GM12892 (cell line): ENCODE data around the gene ATP7B.

ENCODE experiments used
- DNase-seq: peaks from one replicate; pipeline ENCODE4 v3.0.0; 2011; ENCODE audit not compliant: insufficient read length
- FAIRE-seq: peaks from 2 replicates; lab custom pipeline; 2011; peaks lifted over from hg19 to GRCh38; lab: Jason Lieb, UNC
- POLR2A ChIP-seq: IDR thresholded peaks from 2 replicates; pipeline ENCODE4 v1.6.1; 2011; ENCODE audit warnings: low read depth, low read length, control low read depth
- POLR2AphosphoS5 ChIP-seq: IDR thresholded peaks from 2 replicates; pipeline ENCODE4 v1.6.1; 2011; ENCODE audit warnings: low read depth, low read length, control low read depth
- TAF1 ChIP-seq: IDR thresholded peaks from 2 replicates; pipeline ENCODE4 v1.6.1; 2011; ENCODE audit warnings: low read depth, mild to moderate bottlenecking, control low read depth, low read length, borderline replicate concordance

The ATP7B gene

DNA sequence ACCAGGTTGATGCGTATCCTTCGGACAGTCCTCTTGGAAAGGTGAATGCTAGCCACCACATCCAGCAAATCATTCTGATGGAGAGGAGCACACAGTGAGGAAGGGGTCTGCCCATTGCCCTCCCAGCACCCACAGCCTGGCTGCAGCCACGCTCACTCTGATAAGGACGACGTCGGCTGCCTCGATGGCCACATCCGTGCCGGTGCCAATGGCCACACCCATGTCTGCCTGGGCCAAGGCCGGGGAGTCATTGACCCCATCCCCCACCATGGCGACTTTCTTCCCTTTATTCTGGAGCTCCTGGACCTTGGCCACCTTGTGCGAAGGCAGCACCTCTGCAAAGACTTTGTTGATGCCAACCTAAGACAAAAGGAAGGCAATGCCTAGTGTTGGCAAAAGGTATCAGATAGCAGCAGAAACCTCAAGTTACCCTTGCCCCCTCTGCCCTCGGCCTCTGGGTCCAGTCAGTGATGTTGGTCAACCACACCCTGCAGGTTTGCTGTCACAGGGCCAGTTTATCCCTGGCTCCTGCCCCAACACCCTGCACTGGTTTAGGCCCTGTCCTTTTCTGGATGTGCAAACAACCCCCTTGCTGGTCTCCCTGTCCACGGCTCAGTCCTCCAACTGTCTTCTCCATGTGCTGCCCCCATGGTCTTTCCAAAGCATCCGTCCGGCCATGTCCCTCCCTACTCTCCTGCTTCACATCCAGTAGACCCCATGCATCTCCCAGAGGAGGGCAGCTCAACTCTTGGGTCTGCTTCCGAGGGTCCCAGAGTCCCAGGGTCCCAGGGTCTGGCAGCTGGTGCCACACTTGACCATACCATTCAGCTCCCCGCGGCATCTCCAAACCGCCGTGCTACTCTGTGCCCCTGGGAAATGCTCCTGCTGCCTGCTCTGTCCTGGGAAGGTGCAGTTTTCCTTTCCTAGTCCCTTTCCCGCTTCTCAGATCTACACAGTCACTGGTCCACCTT, 73.6 kb downstream of the ATP7B start:
- FAIRE-seq = no peak

DNA sequence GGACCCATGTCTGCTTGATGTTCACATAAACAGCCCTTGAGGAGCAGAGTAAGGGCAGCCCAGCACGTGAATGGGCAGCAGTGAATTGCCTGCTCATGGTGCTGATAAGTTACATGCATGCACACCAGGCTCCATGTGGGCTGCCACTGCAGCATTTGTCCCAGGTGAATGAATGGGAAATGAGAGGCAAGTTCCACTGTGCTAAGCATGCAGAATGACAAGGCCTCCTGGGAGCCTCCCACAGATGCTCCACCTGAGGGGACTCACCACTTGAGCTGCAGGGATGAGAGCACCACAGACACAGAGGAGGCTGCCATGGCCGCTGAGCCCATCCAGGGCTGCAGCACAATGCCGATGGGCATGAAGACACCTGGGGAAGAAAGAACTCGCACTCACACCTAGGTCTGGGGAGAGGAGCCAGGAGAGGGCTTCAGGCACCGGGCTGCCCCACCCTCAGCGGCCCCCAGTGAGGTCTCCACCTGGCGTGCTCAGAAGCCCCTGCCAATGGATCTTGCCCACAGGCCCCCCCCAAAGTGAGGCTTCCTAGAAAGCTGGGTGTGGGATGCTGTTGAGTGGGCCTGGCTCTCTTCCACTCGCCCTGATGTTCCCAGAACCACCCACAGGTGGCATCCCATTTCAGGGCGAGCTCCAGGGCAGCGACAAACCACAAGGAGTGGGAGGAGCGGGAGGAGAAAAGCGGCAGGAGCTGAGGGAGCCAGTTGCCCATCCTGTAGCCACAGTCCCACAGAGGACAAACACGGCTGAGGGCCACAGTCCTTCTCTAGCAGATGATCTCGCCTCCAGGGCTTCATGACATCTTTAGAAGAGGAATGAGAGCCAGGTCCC, 75.7 kb downstream of the ATP7B start:
- DNase-seq = no peak
- FAIRE-seq = no peak
- TF ChIP-seq TAF1 (no peak), POLR2A (no peak), POLR2AphosphoS5 (no peak)

More for the DNA sequence above, 73.6 kb downstream of the ATP7B start:
- DNase-seq = no peak
- TF ChIP-seq POLR2A = no peak
- TF ChIP-seq TAF1 = no peak
- no peak for TF ChIP-seq POLR2AphosphoS5

DNA sequence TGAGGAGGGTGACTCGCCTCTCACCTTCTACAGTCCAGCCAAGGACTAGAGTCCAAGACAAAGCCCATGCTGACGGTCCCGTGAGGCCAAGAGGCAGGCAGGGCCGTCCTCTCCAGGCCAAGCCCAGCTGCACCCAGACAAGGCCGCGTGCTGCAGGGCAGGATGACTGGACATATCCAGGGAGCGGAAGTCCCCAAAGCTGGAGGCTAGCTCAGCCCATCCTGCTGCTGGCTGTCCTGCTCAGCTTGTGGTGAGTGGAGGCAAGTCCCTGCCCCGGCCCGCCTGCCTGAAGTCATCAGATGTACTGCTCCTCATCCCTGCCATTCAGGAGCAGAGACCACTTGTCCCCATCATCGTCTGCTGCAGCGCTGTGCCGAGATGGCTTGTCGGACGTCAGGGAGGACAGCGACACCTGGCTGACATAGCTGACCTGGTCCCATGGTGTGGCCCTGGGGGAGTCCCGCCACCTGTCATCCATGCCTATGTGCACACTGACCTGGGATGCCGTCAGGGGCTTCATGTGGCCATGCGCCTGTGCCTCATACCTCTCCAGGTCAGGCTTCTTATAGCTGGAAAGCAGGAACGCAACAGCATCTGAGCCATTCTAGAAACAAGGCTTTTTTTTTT, 76.7 kb downstream of the ATP7B start:
- FAIRE-seq = no peak
- no peak for TF ChIP-seq TAF1
- no peak for TF ChIP-seq POLR2AphosphoS5
- no peak for TF ChIP-seq POLR2A
- no peak for DNase-seq

- DNase-seq (no peak), FAIRE-seq (no peak)
- no peak for TF ChIP-seq POLR2AphosphoS5
- TF ChIP-seq POLR2A = no peak
- TF ChIP-seq TAF1 = no peak
Measured at GRCh38 chr13:51933466-51934058, 77.7 kb downstream of the ATP7B start.

DNA sequence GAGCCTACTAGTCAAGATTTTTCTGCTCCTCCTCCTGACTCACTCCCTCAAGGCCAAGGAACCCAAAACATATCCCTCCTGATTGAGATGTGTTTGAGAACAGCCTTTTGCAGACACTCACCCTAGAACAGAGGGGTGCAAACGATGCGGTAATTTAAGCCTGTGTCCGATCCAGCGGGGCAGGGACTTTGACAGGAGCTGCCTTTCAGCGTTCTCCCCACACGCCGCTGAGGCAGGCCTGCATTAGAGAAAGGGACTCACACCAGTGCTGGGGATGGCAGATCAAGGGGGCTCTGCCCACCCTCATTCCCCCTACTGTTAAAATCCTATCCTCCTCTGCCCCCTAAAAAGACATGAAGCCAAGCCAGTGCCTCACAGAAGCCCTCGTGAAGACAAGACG, 79.0 kb downstream of the ATP7B start:
- no peak for DNase-seq
- no peak for FAIRE-seq
- TF ChIP-seq POLR2A = no peak
- no peak for TF ChIP-seq POLR2AphosphoS5
- TF ChIP-seq TAF1 = no peak

GRCh38 chr13:51931606-51932005, 79.6 kb downstream of the ATP7B start:
- FAIRE-seq = no peak
- TF ChIP-seq POLR2AphosphoS5 (no peak), TAF1 (no peak), POLR2A (no peak)
- DNase-seq = no peak

DNA sequence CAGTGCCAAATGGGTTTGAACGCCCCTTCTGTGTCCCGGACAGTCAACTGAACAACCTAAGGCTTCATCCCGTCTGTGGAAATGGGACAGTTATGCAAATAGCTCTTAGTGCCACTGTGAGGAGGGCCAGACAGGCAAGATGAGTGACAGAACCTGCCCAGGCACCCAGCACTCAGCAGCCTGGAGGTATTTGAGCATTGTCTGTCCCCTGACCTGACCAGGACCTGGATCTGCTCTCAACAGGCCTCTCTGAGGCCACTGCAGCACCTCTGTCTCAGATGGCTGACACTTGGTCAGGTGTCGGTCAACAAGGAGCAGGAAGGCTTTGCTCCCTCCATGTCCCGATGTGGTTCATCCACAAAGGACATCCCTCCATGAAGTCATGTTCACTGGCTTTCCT, 81.6 kb downstream of the ATP7B start:
- no peak for DNase-seq
- TF ChIP-seq POLR2A = no peak
- no peak for TF ChIP-seq TAF1
- no peak for TF ChIP-seq POLR2AphosphoS5
- no peak for FAIRE-seq

DNA sequence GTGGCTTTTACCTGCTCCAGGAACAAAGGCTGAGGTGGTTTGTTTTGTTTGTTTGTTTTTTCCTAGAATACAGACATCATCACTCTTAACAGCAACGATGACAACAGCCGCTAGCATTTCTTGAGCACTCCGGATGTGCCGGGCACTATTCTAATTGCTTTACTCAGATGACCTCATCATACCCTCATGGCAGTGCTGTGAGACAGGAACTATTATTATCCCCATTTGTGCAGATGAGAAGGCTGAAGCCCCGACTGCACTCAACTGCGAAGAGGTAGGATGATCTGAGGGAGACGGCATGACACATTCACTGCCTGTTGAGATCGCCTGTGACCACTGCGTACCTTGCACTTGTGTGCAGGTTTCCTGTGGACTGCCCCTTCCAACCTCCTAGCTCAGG, 83.0 kb downstream of the ATP7B start:
- DNase-seq = no peak
- no peak for TF ChIP-seq POLR2AphosphoS5
- no peak for TF ChIP-seq TAF1
- no peak for TF ChIP-seq POLR2A
- FAIRE-seq = no peak

DNA sequence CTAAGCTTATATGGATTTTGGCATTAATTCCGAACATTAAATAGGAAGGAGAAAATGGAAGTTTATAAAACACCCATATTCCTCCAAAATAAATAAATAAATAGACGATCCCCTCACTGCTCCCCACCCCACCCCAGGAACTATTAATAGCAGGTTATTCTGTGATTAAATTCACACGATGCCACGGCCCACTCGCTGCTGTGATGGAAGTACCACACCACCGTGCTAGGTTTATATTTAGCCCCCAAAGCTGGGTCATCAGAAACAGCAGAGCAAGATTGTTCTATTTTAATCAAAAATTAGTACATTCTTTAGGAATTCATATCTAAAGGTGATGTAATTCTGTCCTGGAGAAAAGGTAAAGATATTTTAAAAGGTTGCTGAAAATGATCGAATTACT, 84.1 kb downstream of the ATP7B start:
- DNase-seq = no peak
- no peak for FAIRE-seq
- TF ChIP-seq POLR2AphosphoS5 = no peak
- no peak for TF ChIP-seq POLR2A
- no peak for TF ChIP-seq TAF1

- FAIRE-seq = no peak
- TF ChIP-seq TAF1 = no peak
- TF ChIP-seq POLR2AphosphoS5 = no peak
- no peak for TF ChIP-seq POLR2A
- no peak for DNase-seq
Measured at GRCh38 chr13:51926528-51926885, 84.7 kb downstream of the ATP7B start.

DNA sequence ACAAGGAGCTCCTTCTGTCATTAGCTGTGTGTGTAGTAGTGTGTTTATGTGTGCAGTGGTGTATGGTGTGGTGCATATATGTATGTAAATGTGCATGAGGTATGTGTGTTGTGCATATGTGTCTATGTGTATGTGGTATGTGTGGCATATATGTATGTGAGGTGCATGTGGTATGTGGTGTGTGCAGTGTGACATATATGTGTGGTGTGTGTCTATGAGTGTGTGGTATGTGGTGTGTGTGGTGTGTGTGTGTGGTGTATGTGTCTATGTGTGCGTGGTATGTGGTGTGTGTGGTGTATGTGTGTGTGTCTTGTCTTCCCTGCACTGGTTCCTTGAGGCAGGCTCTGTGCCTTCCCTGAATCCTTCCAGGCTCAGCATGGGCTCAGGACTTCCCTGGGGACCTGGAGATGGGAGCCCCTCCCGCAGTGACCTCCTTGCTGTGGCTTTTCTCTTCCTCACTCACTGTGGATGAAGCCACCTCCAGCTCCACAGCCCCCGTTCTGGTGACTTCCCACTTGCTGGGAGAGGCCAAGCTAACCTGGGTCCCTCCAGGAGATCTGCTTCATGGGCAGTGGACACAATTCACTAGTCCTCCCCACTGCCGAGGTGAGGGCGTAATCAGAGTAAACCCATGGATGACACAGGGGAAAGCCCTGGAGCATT, 85.3 kb downstream of the ATP7B start:
- FAIRE-seq = peak; percentile 36
- no peak for DNase-seq
- no peak for TF ChIP-seq POLR2A
- no peak for TF ChIP-seq POLR2AphosphoS5
- no peak for TF ChIP-seq TAF1
